SK-N-SH (cell line): ENCODE data around the gene AKT3. TPM values are rescaled to one million over a fixed set of nuclear protein-coding genes. Genes with fewer than 3 reads are reported as not detected.
"Not testable (repeated sequence)": the region's sequence is repeated elsewhere in the genome, so short reads cannot be mapped to it uniquely, and the experiment has no call there.

Source experiments
- CTCF ChIA-PET: fragments of 300-600, 350-600 bp; formaldehyde crosslinking; extraction: SDS; loops from one replicate; lab custom pipeline; 2021; lab: Yijun Ruan, JAX
- POLR2A ChIA-PET: fragments of 350-600 bp; sonication (Branson Sonifier 250); formaldehyde crosslinking; extraction: SDS; loops from one replicate; lab custom pipeline; 2020; ENCODE audit warnings: antibody characterized with exemption, inconsistent platforms; lab: Yijun Ruan, JAX
- DNase-seq: peaks from one replicate; pipeline ENCODE4 v3.0.0; 2012
- H2AFZ ChIP-seq: fragments of 200-600 bp; sonication (generic); 2 replicates; pipeline ENCODE4 v1.8.1; 2016; ENCODE audit warnings: antibody characterized with exemption, mild to moderate bottlenecking, low read depth
- H3F3A ChIP-seq: fragments of 200-600 bp; sonication (generic); replicated peaks from 2 replicates; pipeline ENCODE3; 2016; ENCODE audit warnings: antibody characterized with exemption, mild to moderate bottlenecking; ENCODE audit not compliant: insufficient read depth
- H3K27ac ChIP-seq, 2 experiments: fragments of 200-500 bp in 1 of 2; fragments of 200-600 bp in 1 of 2; sonication (Bioruptor generic) in 1 of 2; sonication (generic), shearing (Covaris generic) in 1 of 2; 2 replicates each; pipeline versions ENCODE4 v1.5.1 to v1.6.1; 2014 to 2016; ENCODE audit warnings: low read depth in 2 of 2, inconsistent platforms in 1 of 2, low read length in 1 of 2, mild to moderate bottlenecking in 1 of 2, mixed read lengths in 1 of 2
- H3K27me3 ChIP-seq: fragments of 200-600 bp; sonication (generic), shearing (Covaris generic); 2 replicates; pipeline ENCODE4 v1.6.1; 2016; ENCODE audit warnings: mixed run types; ENCODE audit not compliant: insufficient read depth
- H3K36me3 ChIP-seq, 2 experiments: fragments of 200-500 bp in 1 of 2; fragments of 200-600 bp in 1 of 2; sonication (Bioruptor generic) in 1 of 2; sonication (generic) in 1 of 2; replicated peaks in 1 of 2; 2 replicates each; pipeline versions ENCODE3 to v1.5.1; 2014 to 2016; ENCODE audit warnings: low read length in 1 of 2, mild to moderate bottlenecking in 1 of 2; ENCODE audit not compliant: insufficient read depth in 2 of 2, control insufficient read depth in 1 of 2
- H3K4me1 ChIP-seq, 2 experiments: fragments of 200-500 bp in 1 of 2; fragments of 200-600 bp in 1 of 2; sonication (Bioruptor generic) in 1 of 2; sonication (generic), shearing (Covaris generic) in 1 of 2; 2 replicates each; pipeline versions ENCODE4 v1.5.1 to v1.6.1; 2014 to 2016; ENCODE audit warnings: low read depth in 1 of 2, low read length in 1 of 2, mixed run types in 1 of 2; ENCODE audit not compliant: insufficient read depth in 2 of 2, control insufficient read depth in 1 of 2
- H3K4me2 ChIP-seq: fragments of 200-600 bp; sonication (generic), shearing (Covaris generic); 2 replicates; pipeline ENCODE4 v1.6.1; 2017; ENCODE audit warnings: mixed run types
- H3K4me3 ChIP-seq, 2 experiments: fragments of 200-500 bp in 1 of 2; fragments of 200-600 bp in 1 of 2; sonication (Bioruptor generic) in 1 of 2; sonication (generic), shearing (Covaris generic) in 1 of 2; 2 replicates each; pipeline versions ENCODE4 v1.5.1 to v1.8.1; 2014 to 2016; ENCODE audit warnings: low read depth in 2 of 2, inconsistent platforms in 1 of 2, low read length in 1 of 2, mild to moderate bottlenecking in 1 of 2, mixed read lengths in 1 of 2, moderate library complexity in 1 of 2
- H3K79me2 ChIP-seq: fragments of 200-600 bp; sonication (generic); 2 replicates; pipeline ENCODE4 v1.8.1; 2017; ENCODE audit warnings: mild to moderate bottlenecking; ENCODE audit not compliant: insufficient read depth
- H3K9ac ChIP-seq: fragments of 200-600 bp; sonication (generic); 2 replicates; pipeline ENCODE4 v1.6.1; 2017; ENCODE audit warnings: mixed run types
- H3K9me2 ChIP-seq: fragments of 200-600 bp; sonication (generic); 2 replicates; pipeline ENCODE4 v1.6.1; 2017; ENCODE audit warnings: mixed run types
- H3K9me3 ChIP-seq: fragments of 200-600 bp; sonication (generic); 2 replicates; pipeline ENCODE4 v1.6.1; 2017; ENCODE audit warnings: mixed run types, mild to moderate bottlenecking, moderate library complexity
- H4K20me1 ChIP-seq: fragments of 200-600 bp; sonication (generic); 2 replicates; pipeline ENCODE4 v1.6.1; 2017; ENCODE audit warnings: mild to moderate bottlenecking, mixed run types; ENCODE audit not compliant: insufficient read depth
- CHD2 ChIP-seq: fragments of 150-350 bp; IDR thresholded peaks from 2 replicates; pipeline ENCODE4 v1.6.1; 2018; ENCODE audit warnings: low read length; ENCODE audit not compliant: partially characterized antibody
- CTCF ChIP-seq: fragments of 200-600 bp; sonication (generic); IDR thresholded peaks from 2 replicates; pipeline ENCODE4 v1.6.1; 2017; ENCODE audit warnings: antibody characterized with exemption, mild to moderate bottlenecking, moderate library complexity
- ELF1 ChIP-seq: IDR thresholded peaks from 2 replicates; pipeline ENCODE4 v1.4.0; 2012
- FOXM1 ChIP-seq: IDR thresholded peaks from 2 replicates; pipeline ENCODE4 v1.4.0; 2012; ENCODE audit warnings: low read depth, mild to moderate bottlenecking
- GABPA ChIP-seq: IDR thresholded peaks from 2 replicates; pipeline ENCODE4 v1.4.0; 2012; ENCODE audit warnings: low read depth, mild to moderate bottlenecking
- IRF3 ChIP-seq: fragments of 150-350 bp; IDR thresholded peaks from 2 replicates; pipeline ENCODE4 v1.6.1; 2016; ENCODE audit warnings: mild to moderate bottlenecking, low read depth, low read length
- JUND ChIP-seq: IDR thresholded peaks from 2 replicates; pipeline ENCODE4 v1.4.0; 2012
- MAX ChIP-seq: IDR thresholded peaks from 2 replicates; pipeline ENCODE4 v1.4.0; 2012; ENCODE audit warnings: low read depth
- MEF2A ChIP-seq: IDR thresholded peaks from 2 replicates; pipeline ENCODE4 v1.4.0; 2012; ENCODE audit warnings: low read depth, borderline replicate concordance
- MXI1 ChIP-seq: IDR thresholded peaks from 2 replicates; pipeline ENCODE4 v1.6.1; 2012; ENCODE audit warnings: mild to moderate bottlenecking, low read depth, low read length, improper control_type of control experiment
- PBX3 ChIP-seq: IDR thresholded peaks from 2 replicates; pipeline ENCODE4; 2012
- POLR2AphosphoS5 ChIP-seq: IDR thresholded peaks from 2 replicates; pipeline ENCODE4 v1.6.1; 2012; ENCODE audit warnings: low read depth, low read length
- RCOR1 ChIP-seq: fragments of 150-350 bp; IDR thresholded peaks from 2 replicates; pipeline ENCODE4 v1.6.1; 2017; ENCODE audit warnings: antibody characterized with exemption, low read length
- RXRA ChIP-seq: IDR thresholded peaks from 2 replicates; pipeline ENCODE4 v1.4.0; 2012; ENCODE audit warnings: low read depth, mild to moderate bottlenecking, borderline replicate concordance
- SIN3A ChIP-seq: IDR thresholded peaks from 2 replicates; pipeline ENCODE4 v1.6.1; 2012; ENCODE audit warnings: low read depth, mild to moderate bottlenecking, low read length, moderate library complexity, borderline replicate concordance
- TEAD4 ChIP-seq: IDR thresholded peaks from 2 replicates; pipeline ENCODE4 v1.4.0; 2012; ENCODE audit warnings: mild to moderate bottlenecking, borderline replicate concordance; ENCODE audit not compliant: insufficient read depth
- USF2 ChIP-seq: fragments of 150-350 bp; IDR thresholded peaks from 2 replicates; pipeline ENCODE4 v1.6.1; 2017; ENCODE audit warnings: antibody characterized with exemption, low read length, low read depth, borderline replicate concordance
- YY1 ChIP-seq: IDR thresholded peaks from 2 replicates; pipeline ENCODE4 v1.4.0; 2012; ENCODE audit warnings: low read depth, mild to moderate bottlenecking
- WGBS: methylation state at CpG from one replicate; pipeline ENCODE4 v1.1.6; 2017; ENCODE audit warnings: low lambda C conversion rate; 5-methylcytosine and 5-hydroxymethylcytosine counted together
- polyA plus RNA-seq, 3 experiments: library from polyadenylated mRNA; depleted of rRNA; stranded (reverse); fragments of >200 nt; gene quantifications; 2 replicates each; pipeline ENCODE4 v1.2.3, GENCODE V29; 2012

Gene AKT3
- polyA plus RNA-seq, 1 of the 3 experiments (the other 2 are of a cell fraction) = 12.7 TPM

GRCh38 chr1:243657793-243658192, 192.2 kb downstream of the AKT3 start:
- no peak overlapping the region for H2AFZ ChIP-seq
- POLR2A ChIA-PET = no interaction called here
- H3K9me2 ChIP-seq = no peaks in the 10 kb centered on the region
- H3K27ac ChIP-seq = no peak overlapping the region
- no peak for DNase-seq
- no peak overlapping the region for H3K4me3 ChIP-seq
- H3K27me3 ChIP-seq = no peaks in the 10 kb centered on the region
- CTCF ChIA-PET = no interaction called here
- H3K9me3 ChIP-seq = no peaks in the 10 kb centered on the region
- H3K9ac ChIP-seq = no peak overlapping the region
- peaks cover 50% of the 10 kb centered on the region for H3K79me2 ChIP-seq
- no peak overlapping the region for H3K4me2 ChIP-seq
- H3K36me3 ChIP-seq = peaks cover 19 to 41% of the 10 kb centered on the region in 2 experiments
- H3F3A ChIP-seq = peaks cover 5% of the 10 kb centered on the region
- 85% methylated on average over 1 of the region's 1 CpG for WGBS
- H4K20me1 ChIP-seq = no peaks in the 10 kb centered on the region
- TF ChIP-seq GABPA = no peak
- TF ChIP-seq JUND = no peak
- no peak for TF ChIP-seq FOXM1
- no peak for TF ChIP-seq POLR2AphosphoS5
- TF ChIP-seq, all 33 proteins: peak for 0
- H3K4me1 ChIP-seq = no peaks in the 10 kb centered on the region

- H3K4me2 ChIP-seq, H3K27me3 ChIP-seq, H2AFZ ChIP-seq, H3F3A ChIP-seq, H3K27ac ChIP-seq, H3K9me3 ChIP-seq, CTCF ChIA-PET, H3K9ac ChIP-seq, H4K20me1 ChIP-seq, H3K4me3 ChIP-seq, POLR2A ChIA-PET, H3K4me1 ChIP-seq, H3K9me2 ChIP-seq, DNase-seq: not testable (repeated sequence)
- 94% methylated on average over 3 of the region's 3 CpGs for WGBS
- Histone ChIP-seq H3K79me2 (peaks cover 29% of the 10 kb centered on the region), H3K36me3 (peaks cover 13 to 42% of the 10 kb centered on the region in 2 experiments)
Measured at GRCh38 chr1:243649530-243649929, 200.5 kb downstream of the AKT3 start.

GRCh38 chr1:243646841-243647240, 203.2 kb downstream of the AKT3 start:
- DNase-seq = no peak
- Histone ChIP-seq H3F3A (peaks cover 16% of the 10 kb centered on the region), H3K79me2 (peaks cover 6% of the 10 kb centered on the region; the same call in 1 of the 2 replicates), H2AFZ (no peak overlapping the region), H4K20me1 (no peaks in the 10 kb centered on the region), H3K27me3 (no peaks in the 10 kb centered on the region), H3K9ac (no peak overlapping the region), H3K4me1 (no peaks in the 10 kb centered on the region), H3K4me3 (no peak overlapping the region), H3K4me2 (no peak overlapping the region), H3K27ac (no peak overlapping the region), H3K9me3 (0 out of 2 replicates have a peak, but pooled peaks cover 4% of the 10 kb centered on the region), H3K36me3 (peaks cover 18 to 50% of the 10 kb centered on the region in 2 experiments), H3K9me2 (no peaks in the 10 kb centered on the region)
- POLR2A ChIA-PET = no interaction called here
- CTCF ChIA-PET = no interaction called here
- WGBS = 98% methylated on average over 2 of the region's 2 CpGs
- no peak for TF ChIP-seq YY1
- no peak for TF ChIP-seq CTCF
- no peak for TF ChIP-seq ELF1
- TF ChIP-seq MEF2A = no peak
- TF ChIP-seq SIN3A = no peak
- TF ChIP-seq JUND = no peak
- TF ChIP-seq RXRA = no peak
- no peak for TF ChIP-seq IRF3
- no peak for TF ChIP-seq MXI1
- TF ChIP-seq TEAD4 = no peak
- TF ChIP-seq CHD2 = no peak
- TF ChIP-seq FOXM1 = no peak
- no peak for TF ChIP-seq USF2
- TF ChIP-seq MAX = no peak
- TF ChIP-seq RCOR1 = no peak
- no peak for TF ChIP-seq PBX3
- TF ChIP-seq, all 33 proteins: peak for 0
